GM18951 (cell line): Measurements from ENCODE around the gene COCH.

Source experiments
- POLR2A ChIP-seq: IDR thresholded peaks from 4 replicates; pipeline ENCODE4 v1.6.1; 2011; ENCODE audit warnings: mild to moderate bottlenecking; ENCODE audit not compliant: insufficient read length, insufficient read depth; ENCODE audit errors: extremely low read depth
- in situ Hi-C: fragments of 300-500 bp; cut with MboI; formaldehyde crosslinking; loops from one replicate; pipeline ENCODE4 v1.12.0; 2022; ENCODE audit warnings: low sequenced_read_pairs, mixed read lengths, inconsistent platforms; ENCODE audit not compliant: unreplicated experiment

COCH gene

DNA sequence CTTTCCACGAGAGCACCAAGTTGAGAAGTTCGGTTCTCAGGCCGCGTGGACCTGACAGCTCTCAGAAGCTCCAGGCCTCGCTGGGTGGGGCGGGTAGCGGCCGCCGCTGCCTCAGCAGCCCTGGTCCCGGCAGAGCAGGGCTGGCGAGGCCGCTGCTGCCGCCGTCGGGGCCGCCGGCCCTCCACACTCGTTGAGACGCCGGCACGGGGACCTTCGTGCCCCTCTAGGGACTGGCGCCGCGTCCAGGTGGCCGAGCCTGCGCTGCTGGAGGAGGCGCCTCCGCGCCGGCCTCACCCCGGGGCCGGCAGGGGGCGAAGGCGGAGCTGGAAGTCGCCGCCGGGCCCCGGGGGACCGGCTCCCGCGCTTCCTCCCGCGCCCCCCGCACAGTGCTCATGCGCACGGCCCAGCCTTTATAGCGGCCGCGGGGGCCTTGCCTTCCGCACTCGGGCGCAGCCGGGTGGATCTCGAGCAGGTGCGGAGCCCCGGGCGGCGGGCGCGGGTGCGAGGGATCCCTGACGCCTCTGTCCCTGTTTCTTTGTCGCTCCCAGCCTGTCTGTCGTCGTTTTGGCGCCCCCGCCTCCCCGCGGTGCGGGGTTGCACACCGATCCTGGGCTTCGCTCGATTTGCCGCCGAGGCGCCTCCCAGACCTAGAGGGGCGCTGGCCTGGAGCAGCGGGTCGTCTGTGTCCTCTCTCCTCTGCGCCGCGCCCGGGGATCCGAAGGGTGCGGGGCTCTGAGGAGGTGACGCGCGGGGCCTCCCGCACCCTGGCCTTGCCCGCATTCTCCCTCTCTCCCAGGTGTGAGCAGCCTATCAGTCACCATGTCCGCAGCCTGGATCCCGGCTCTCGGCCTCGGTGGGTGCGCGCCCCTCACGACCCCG, at the start of gene COCH:
TSS of gene COCH (plus strand) at position 440 of the 879 bp plus-strand sequence. CDS start at position 820, 380 bp downstream.
- peak; percentile 82 for TF ChIP-seq POLR2A
- in situ Hi-C loops = no loop called here

DNA sequence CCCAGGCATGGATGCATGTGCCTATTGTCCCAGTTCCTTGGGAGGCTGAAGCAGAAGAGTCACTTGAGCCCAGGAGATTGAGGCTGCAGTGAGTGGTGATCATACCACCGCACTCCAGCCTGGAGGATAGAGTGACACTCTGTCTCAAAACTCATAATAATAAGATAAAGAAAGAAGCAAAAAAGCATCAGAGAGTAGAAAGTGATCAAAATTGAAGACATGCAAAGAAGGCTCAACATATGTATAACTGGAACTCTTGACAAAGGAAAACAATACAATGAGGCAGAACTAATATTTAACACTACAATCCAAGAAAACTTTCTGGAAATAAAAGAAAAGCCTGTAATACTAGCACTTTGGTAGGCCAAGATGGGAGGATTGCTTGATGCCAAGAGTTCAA, 48.3 kb upstream of the COCH start:
- in situ Hi-C loops = no loop called here
- TF ChIP-seq POLR2A = no peak

DNA sequence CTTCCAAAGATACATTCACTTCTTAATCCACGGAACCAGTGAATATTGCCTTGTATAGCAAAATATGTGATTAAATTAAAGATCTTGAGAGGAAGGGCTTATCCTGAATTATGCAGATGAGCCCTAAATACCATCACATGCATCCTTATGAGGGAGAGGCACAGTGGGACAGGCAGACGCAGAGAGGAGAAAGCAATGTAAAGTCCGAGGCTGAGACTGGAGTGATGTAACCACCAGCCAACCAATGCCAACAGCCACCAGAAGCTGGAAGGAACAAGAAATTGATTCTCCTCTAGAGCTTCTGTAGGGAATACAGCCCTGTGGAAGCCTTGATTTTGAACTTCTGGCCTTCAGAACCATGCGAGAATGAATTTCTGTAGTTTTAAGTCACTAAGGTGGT, 44.5 kb upstream of the COCH start:
- TF ChIP-seq POLR2A = no peak
- in situ Hi-C loops = no loop called here

DNA sequence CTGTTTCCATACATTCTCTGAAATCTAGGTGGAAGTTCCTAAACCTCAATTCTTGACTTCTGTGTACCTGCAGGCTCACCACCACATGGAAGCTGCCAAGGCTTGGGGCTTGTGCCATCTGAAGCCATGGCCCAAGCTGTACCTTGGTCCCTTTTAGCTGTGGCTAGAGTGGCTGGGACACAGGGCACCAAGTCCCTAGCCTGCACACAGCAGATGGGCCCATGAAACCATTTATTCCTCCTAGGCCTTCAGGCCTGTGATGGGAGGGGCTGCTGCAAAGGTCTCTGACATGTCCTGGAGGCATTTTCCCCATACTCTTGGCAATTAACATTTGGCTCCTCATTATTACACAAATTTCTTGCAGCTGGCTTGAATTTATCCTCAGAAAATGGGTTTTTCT, 40.0 kb upstream of the COCH start:
- in situ Hi-C loops = no loop called here
- no peak for TF ChIP-seq POLR2A

DNA sequence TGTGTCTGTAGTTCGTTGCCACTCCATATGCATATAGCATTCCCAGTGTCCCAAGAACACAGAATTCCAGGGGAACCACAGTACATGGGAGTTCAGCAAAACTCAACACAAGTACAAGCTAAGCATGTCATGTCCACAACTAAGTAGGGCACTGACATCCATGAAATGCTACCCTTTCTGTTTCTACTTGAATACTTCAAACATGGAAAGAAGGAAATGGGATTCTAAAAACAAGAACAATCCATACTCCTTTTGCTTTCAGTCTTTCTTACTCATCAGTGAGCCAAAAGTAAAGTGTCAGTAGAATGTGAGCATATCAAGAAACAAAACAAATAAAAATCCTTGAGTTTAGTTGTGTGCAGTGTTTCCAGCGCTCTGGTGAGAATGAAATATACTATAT, 36.0 kb upstream of the COCH start:
- no peak for TF ChIP-seq POLR2A
- in situ Hi-C loops = no loop called here

DNA sequence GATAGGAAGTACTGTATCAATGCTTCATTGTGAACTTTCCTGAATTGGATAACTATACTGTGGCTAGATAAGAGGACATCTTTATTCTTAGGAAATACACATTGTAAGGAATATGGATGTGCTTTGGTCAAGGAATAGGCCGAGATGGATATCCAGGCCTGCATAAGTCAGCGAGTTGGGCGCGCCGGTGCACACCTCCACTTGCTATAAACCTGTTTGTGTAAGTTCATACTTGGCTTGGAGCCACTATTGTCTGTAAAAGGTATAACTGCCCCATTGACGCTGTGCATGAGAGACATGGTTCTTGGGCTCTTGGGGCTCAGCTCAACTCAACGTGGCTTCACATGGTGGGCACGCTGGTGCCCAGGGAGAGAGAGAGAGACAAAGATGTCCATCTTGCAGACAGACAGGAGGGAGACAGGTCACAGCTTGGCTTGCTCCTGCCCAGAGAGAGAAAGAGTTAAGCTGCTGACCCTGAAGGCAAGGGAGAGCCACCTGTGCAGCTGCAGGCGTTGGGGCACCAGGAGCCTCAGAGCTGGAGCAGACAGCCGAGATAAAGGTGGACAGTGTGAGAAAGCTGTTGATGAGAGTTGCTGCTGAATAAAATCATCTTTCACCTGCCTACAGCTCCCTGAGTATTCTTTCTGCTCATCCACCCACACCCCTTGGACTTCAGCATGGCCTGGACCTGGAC, 34.1 kb upstream of the COCH start:
- in situ Hi-C loops = no loop called here
- TF ChIP-seq POLR2A = no peak

DNA sequence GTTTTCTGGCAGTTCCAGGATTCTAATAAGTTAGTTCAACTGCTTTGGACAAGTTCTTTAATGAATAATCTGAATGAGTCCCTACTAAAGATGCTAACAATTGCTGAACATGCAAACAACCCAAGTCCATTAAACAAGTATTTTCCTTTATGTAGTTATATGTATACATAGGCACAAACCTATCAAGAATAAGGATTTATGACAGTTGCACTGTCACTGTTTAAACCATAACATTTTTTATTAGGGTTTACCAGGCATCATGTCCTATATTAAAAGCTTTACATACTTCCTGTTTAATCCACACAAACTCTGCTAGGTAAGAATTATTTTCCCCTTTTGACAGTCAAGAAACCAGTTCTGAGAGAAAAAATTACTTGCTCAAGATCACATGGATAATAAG, 31.9 kb upstream of the COCH start:
- no peak for TF ChIP-seq POLR2A
- in situ Hi-C loops = no loop called here

DNA sequence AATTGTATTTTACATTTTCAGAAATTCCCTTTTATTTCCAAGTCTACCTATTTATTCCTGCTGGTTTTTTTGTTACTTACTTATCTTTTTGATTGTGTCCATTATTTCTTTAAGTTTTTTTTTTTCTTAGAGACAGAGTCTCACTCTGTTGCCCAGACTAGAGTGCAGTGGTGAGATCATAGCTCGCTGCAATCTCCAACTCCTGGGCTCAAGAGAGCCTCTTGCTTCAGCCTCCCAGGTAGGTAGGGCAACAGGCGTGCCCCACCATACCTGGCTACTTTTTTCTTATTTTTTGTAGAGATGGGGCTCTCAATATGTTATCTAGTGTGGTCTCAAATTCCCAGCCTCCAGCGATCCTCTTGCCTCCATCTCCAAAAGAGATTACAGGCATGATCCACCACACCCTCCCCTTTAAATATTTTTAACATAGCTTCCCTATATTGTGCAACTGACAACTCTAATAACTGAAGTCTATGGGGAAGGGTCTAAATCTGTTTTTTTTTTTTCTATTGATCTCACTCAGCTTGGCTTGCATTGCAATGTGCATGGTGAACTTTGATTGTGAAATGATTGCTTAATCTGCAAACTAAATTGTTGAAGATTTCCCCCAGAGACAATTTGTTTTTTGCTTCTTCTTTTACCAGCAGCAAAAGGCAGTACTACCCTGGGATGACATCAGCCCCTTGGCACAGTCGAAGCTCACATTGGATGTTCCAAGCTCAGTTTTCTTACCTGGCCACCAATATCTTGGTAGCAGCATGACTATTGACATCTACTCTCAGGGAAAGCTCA, 25.7 kb upstream of the COCH start:
- in situ Hi-C loops = no loop called here
- no peak for TF ChIP-seq POLR2A

DNA sequence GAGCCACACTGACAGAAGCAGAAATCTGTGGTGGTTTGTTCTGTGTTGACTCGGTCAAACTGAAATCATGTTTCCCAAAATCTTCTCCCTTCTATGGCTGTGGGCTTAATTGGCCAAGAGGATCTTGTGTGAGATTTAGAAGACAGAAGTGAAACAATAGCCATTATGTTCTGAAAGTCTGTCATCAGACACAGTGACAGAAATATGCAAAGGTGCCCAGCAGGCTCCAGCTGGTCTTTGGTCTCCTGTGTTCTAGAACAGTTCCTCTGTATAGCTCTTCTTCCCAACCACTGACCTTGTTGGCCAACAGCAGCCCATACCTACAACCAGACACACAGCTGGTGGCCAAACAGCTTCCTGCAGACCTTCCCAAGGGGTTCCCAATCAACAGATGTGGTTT, 25.0 kb upstream of the COCH start:
- in situ Hi-C loops = no loop called here

DNA sequence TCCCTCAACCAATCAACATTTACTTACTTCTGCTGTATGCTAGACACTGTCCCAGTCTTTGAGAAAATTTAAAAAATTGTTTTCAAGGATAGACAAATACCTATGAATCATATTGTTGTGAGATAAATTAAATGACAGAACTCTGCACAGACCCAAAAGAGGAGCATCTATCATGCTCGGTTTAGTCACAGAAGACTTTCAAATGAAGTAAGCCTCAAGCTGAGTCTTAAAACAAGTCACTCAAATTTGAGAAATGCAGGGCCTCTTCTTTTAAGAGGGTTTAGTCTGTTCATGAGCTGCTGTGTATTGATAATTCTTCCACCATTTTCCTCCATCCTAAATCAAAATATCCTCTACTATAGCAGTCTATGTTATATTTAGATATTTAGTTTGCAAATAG, 24.4 kb upstream of the COCH start:
- in situ Hi-C loops = no loop called here
- no peak for TF ChIP-seq POLR2A

More for the DNA sequence above, 25.0 kb upstream of the COCH start:
- no peak for TF ChIP-seq POLR2A

DNA sequence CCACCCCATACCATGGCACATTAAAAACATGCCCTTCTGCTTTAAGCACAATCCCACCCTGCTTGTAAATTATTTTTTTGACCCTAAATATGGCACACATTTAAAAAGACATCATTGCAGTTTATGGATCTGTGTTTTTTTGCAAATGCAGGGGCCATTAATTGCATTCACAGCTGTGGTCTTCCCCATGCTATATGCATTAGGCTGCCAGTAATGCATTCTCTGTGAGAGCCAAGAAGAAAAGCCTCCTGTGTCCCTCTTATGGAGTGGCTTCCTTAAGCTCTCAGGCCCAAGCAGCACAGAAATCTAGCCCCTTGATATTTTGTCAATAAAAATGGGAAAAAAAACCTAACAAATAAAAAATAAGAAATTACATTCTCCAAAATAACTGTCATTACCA, 20.4 kb upstream of the COCH start:
- in situ Hi-C loops = no loop called here
- no peak for TF ChIP-seq POLR2A

DNA sequence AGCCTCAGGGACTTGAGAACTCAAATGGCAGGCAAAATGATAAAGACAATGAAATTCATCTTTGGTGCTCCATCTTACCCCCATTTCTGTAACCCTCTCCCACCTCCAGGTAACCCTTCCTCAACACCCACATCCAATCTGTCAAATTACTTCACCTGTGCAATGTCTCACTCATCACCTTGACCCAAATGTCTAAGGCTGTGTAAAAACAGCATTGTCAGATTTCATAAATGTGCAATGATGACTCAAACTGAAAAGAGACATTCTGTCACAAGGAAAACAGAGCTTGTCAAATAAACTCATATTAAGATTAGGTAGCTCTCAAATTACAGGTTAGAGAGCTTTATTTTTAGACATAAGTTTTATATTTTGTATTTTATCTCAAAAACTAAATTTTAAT, 19.9 kb upstream of the COCH start:
- in situ Hi-C loops = no loop called here
- TF ChIP-seq POLR2A = no peak

DNA sequence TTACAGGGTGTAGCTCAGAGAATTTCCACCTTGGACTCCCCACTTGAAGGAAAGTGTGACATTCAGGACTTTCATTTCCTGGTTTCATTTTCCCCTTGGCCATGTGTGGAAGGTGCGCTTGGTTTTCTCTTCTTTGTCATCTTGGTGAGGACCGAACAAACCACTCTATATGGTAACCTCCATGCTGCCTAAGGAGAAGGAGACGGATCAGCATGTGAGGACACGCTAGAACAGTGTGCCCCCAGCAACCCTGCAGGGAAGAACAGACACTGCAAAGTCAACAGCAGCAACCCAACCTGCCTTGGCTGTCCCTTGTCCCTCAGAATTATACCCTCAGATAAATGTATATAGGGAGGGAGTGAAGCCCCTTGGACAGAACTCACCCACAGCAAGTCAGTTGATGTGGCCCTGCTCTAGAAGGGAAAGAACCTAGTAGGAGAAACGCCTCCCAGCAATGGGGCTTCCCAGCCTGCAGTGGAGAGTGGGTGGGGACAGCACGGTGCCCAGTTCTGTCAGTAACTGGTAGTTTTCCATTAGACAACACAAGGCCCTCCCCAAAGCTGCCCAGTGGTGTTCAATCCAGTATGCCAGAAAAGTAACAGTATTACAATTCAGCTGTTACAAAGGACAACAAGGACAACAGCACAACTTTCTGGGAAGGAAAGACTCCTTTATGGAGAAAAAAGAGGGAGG, 18.9 kb upstream of the COCH start:
- TF ChIP-seq POLR2A = no peak
- in situ Hi-C loops = no loop called here
